H1 (cell line): ENCODE data around the gene XAB2. TPM values are rescaled to one million over a fixed set of nuclear protein-coding genes. Genes with fewer than 3 reads are reported as not detected.

Source experiments
- CTCF ChIA-PET: fragments of 300-600 bp; sonication (Branson Sonifier 250); formaldehyde crosslinking; loops from one replicate; lab custom pipeline; 2021; ENCODE audit not compliant: partially characterized antibody; lab: Charles Lee
- POLR2A ChIA-PET: fragments of 300-600 bp; sonication (Branson Sonifier 250); formaldehyde crosslinking; loops from one replicate; lab custom pipeline; 2021; ENCODE audit warnings: inconsistent platforms; ENCODE audit not compliant: partially characterized antibody; lab: Charles Lee
- DNase-seq, 2 experiments: peaks; one replicate each; pipeline versions ENCODE4 v3.0.0 to v3.0.0-alpha.2; 2010 to 2022; ENCODE audit warnings: low spot score in 2 of 2, low read depth in 1 of 2, mixed read lengths in 1 of 2
- FAIRE-seq: peaks from 2 replicates; lab custom pipeline; 2011; peaks lifted over from hg19 to GRCh38; lab: Jason Lieb, UNC
- H2AFZ ChIP-seq: 2 replicates; pipeline ENCODE4 v1.8.1; 2012; ENCODE audit warnings: low read length, inconsistent platforms
- H2AK5ac ChIP-seq: 2 replicates; pipeline ENCODE4 v1.6.1; 2013; ENCODE audit warnings: low read depth, low read length
- H2BK120ac ChIP-seq: replicated peaks from 2 replicates; pipeline ENCODE3; 2013; ENCODE audit warnings: low read depth, low read length, inconsistent platforms
- H2BK12ac ChIP-seq: 2 replicates; pipeline ENCODE4 v1.6.1; 2013; ENCODE audit warnings: low read depth, low read length
- H2BK15ac ChIP-seq: 2 replicates; pipeline ENCODE4 v1.6.1; 2013; ENCODE audit warnings: low read length
- H2BK20ac ChIP-seq: 2 replicates; pipeline ENCODE4 v1.6.1; 2013; ENCODE audit warnings: low read length
- H2BK5ac ChIP-seq: 2 replicates; pipeline ENCODE4 v1.6.1; 2013; ENCODE audit warnings: low read depth, low read length
- H3K14ac ChIP-seq: 2 replicates; pipeline ENCODE4 v1.6.1; 2013; ENCODE audit warnings: inconsistent platforms; ENCODE audit not compliant: insufficient read length
- H3K18ac ChIP-seq: 2 replicates; pipeline ENCODE4 v1.6.1; 2013; ENCODE audit warnings: low read length; ENCODE audit errors: extremely low read depth
- H3K23ac ChIP-seq: 2 replicates; pipeline ENCODE4 v1.6.1; 2013; ENCODE audit warnings: inconsistent platforms; ENCODE audit not compliant: insufficient read length
- H3K23me2 ChIP-seq: 2 replicates; pipeline ENCODE4 v1.6.1; 2013; ENCODE audit warnings: low read depth, low read length
- H3K27ac ChIP-seq: 2 replicates; pipeline ENCODE4 v1.6.1; 2011; ENCODE audit warnings: low read depth, low read length, inconsistent platforms
- H3K27me3 ChIP-seq, 4 experiments: replicated peaks in 1 of 4; 1 replicate in 1 of 4; 2 replicates in 3 of 4; pipeline versions ENCODE4 v1.6.1 to v1.8.1; 2011 to 2013; ENCODE audit warnings: low read length in 3 of 4, mild to moderate bottlenecking in 3 of 4, inconsistent platforms in 2 of 4, mixed read lengths in 2 of 4, moderate library complexity in 1 of 4; ENCODE audit not compliant: control insufficient read depth in 3 of 4, insufficient read depth in 3 of 4; ENCODE audit errors: extremely low read depth in 1 of 4
- H3K36me3 ChIP-seq, 4 experiments: 2 replicates each; pipeline versions ENCODE4 v1.6.1 to v1.8.1; 2011 to 2013; ENCODE audit warnings: mild to moderate bottlenecking in 4 of 4, low read length in 3 of 4, moderate library complexity in 2 of 4, control low read depth in 1 of 4, inconsistent platforms in 1 of 4; ENCODE audit not compliant: insufficient read depth in 4 of 4, control insufficient read depth in 2 of 4
- H3K4ac ChIP-seq: replicated peaks from 2 replicates; pipeline ENCODE3; 2013; ENCODE audit warnings: low read length, low read depth, mixed read lengths, inconsistent platforms; ENCODE audit not compliant: insufficient read length
- H3K4me1 ChIP-seq, 4 experiments: replicated peaks in 1 of 4; 1 replicate in 1 of 4; 2 replicates in 3 of 4; pipeline versions ENCODE4 v1.6.1 to v1.8.1; 2011 to 2013; ENCODE audit warnings: low read length in 3 of 4, inconsistent platforms in 2 of 4, mixed read lengths in 1 of 4; ENCODE audit not compliant: insufficient read depth in 4 of 4, control insufficient read depth in 3 of 4
- H3K4me2 ChIP-seq, 2 experiments: 2 replicates each; pipeline versions ENCODE4 v1.6.1 to v1.8.1; 2011 to 2013; ENCODE audit warnings: low read depth in 2 of 2, low read length in 2 of 2, control low read depth in 1 of 2, inconsistent platforms in 1 of 2, mild to moderate bottlenecking in 1 of 2; ENCODE audit not compliant: insufficient read depth in 1 of 2
- H3K4me3 ChIP-seq, 4 experiments: fragments of 200-600, 300-600 bp in 1 of 4; sonication (generic), shearing (Covaris generic), sonication (Bioruptor Twin) in 1 of 4; 2 replicates each; pipeline versions ENCODE4 v1.5.1 to v1.8.1; 2011 to 2016; ENCODE audit warnings: low read length in 4 of 4, low read depth in 3 of 4, control low read depth in 2 of 4, inconsistent platforms in 2 of 4, mild to moderate bottlenecking in 2 of 4, mixed read lengths in 1 of 4, moderate library complexity in 1 of 4; ENCODE audit not compliant: insufficient read depth in 2 of 4; ENCODE audit errors: extremely low read depth in 1 of 4
- H3K56ac ChIP-seq: replicated peaks from 2 replicates; pipeline ENCODE3; 2013; ENCODE audit warnings: low read depth, mild to moderate bottlenecking, mixed read lengths, low read length, inconsistent platforms; ENCODE audit not compliant: insufficient read length
- H3K79me1 ChIP-seq: 2 replicates; pipeline ENCODE4 v1.6.1; 2013; ENCODE audit warnings: low read depth, low read length, control low read depth
- H3K79me2 ChIP-seq, 2 experiments: 2 replicates each; pipeline versions ENCODE4 v1.6.1 to v1.8.1; 2012 to 2013; ENCODE audit warnings: low read length in 2 of 2, mild to moderate bottlenecking in 2 of 2, inconsistent platforms in 1 of 2; ENCODE audit not compliant: insufficient read depth in 2 of 2, control insufficient read depth in 1 of 2
- H3K9ac ChIP-seq, 4 experiments: replicated peaks in 1 of 4; 1 replicate in 1 of 4; 2 replicates in 3 of 4; pipeline versions ENCODE4 v1.6.1 to v1.8.1; 2011 to 2013; ENCODE audit warnings: low read depth in 3 of 4, low read length in 3 of 4, control low read depth in 2 of 4, mild to moderate bottlenecking in 2 of 4, moderate library complexity in 2 of 4, inconsistent platforms in 1 of 4; ENCODE audit errors: extremely low read depth in 1 of 4
- H3K9me3 ChIP-seq, 2 experiments: 2 replicates each; pipeline versions ENCODE4 v1.6.1 to v1.8.1; 2012 to 2013; ENCODE audit warnings: mild to moderate bottlenecking in 2 of 2, moderate library complexity in 2 of 2, control low read depth in 1 of 2, inconsistent platforms in 1 of 2, low read depth in 1 of 2, low read length in 1 of 2, mixed read lengths in 1 of 2; ENCODE audit not compliant: insufficient read depth in 2 of 2
- H4K20me1 ChIP-seq, 2 experiments: replicated peaks in 1 of 2; 2 replicates each; pipeline versions ENCODE3 to v1.8.1; 2011 to 2013; ENCODE audit warnings: inconsistent platforms in 2 of 2, low read length in 2 of 2, mild to moderate bottlenecking in 1 of 2; ENCODE audit not compliant: insufficient read depth in 2 of 2, control insufficient read depth in 1 of 2
- H4K5ac ChIP-seq: 2 replicates; pipeline ENCODE4 v1.6.1; 2013; ENCODE audit warnings: low read length, low read depth, mixed read lengths, inconsistent platforms; ENCODE audit not compliant: insufficient read length
- H4K8ac ChIP-seq: 2 replicates; pipeline ENCODE4 v1.8.0; 2013; ENCODE audit warnings: mild to moderate bottlenecking, moderate library complexity, low read length, inconsistent platforms; ENCODE audit not compliant: insufficient read depth; ENCODE audit errors: extremely low read depth
- H4K91ac ChIP-seq: replicated peaks from 2 replicates; pipeline ENCODE3; 2013; ENCODE audit warnings: low read length, mixed read lengths, inconsistent platforms; ENCODE audit not compliant: insufficient read length
- EZH2 ChIP-seq: fragments of 200-600 bp; sonication (generic); IDR thresholded peaks from 2 replicates; pipeline ENCODE4 v1.7.1; 2012; ENCODE audit warnings: low read depth, mild to moderate bottlenecking, moderate library complexity, low read length, inconsistent platforms; ENCODE audit not compliant: severe bottlenecking
- GABPA ChIP-seq: IDR thresholded peaks from 2 replicates; pipeline ENCODE4 v1.6.1; 2011; ENCODE audit warnings: mild to moderate bottlenecking, low read length, moderate library complexity, borderline replicate concordance; ENCODE audit not compliant: insufficient read depth
- SP1 ChIP-seq: IDR thresholded peaks from 2 replicates; pipeline ENCODE4 v1.6.1; 2011; ENCODE audit warnings: low read depth, low read length
- SP2 ChIP-seq: IDR thresholded peaks from 2 replicates; pipeline ENCODE4 v1.6.1; 2012; ENCODE audit warnings: mild to moderate bottlenecking, low read length, inconsistent platforms
- TAF1 ChIP-seq: IDR thresholded peaks from 2 replicates; pipeline ENCODE4 v1.6.1; 2011; ENCODE audit warnings: mild to moderate bottlenecking, low read depth, low read length
- ZNF274 ChIP-seq: IDR thresholded peaks from 2 replicates; pipeline ENCODE4 v1.7.0; 2012; ENCODE audit warnings: low read length, borderline replicate concordance; ENCODE audit errors: extremely low read depth
- WGBS, 2 experiments: shearing (Covaris generic) in 1 of 2; methylation state at CpG; one replicate each; pipeline versions ENCODE4 v1.1.6 to v1.1.7; 2013 to 2015; ENCODE audit warnings: low lambda C conversion rate in 2 of 2, mixed read lengths in 2 of 2, inconsistent platforms in 1 of 2, low coverage in 1 of 2, missing lambda C conversion rate in 1 of 2; ENCODE audit not compliant: insufficient replicate concordance in 2 of 2, insufficient coverage in 1 of 2, insufficient read length in 1 of 2; ENCODE audit errors: extremely low coverage in 1 of 2, missing lambda C conversion rate in 1 of 2; 5-methylcytosine and 5-hydroxymethylcytosine counted together
- polyA plus RNA-seq, 7 experiments: library from polyadenylated mRNA; depleted of rRNA in 3 of 7; stranded (reverse) in 5 of 7; unstranded in 2 of 7; fragments of >200 nt in 5 of 7; fragments of 200-250 nt in 2 of 7; gene quantifications; 1 replicate in 5 of 7; 2 replicates in 1 of 7; 4 replicates in 1 of 7; pipeline versions ENCODE4 v1.2.1 to v1.2.3, GENCODE V29; 2011 to 2013; ENCODE audit warnings: missing spikeins in 2 of 7, mixed read lengths in 2 of 7
- total RNA-seq: library from RNA; stranded (reverse); fragmentation: NEBNext Ultra II Directional; extraction: Animal tissue kit (Norgen Biotek cat#: 25700); gene quantifications from 2 replicates; pipeline ENCODE4 v1.2.1, GENCODE V29; 2021

The XAB2 gene
- total and polyA plus RNA-seq, 2 of the 8 experiments (the other 6 are each of a cell fraction or from before 2014, with no cell fraction given), result 48.2 to 49.4 TPM

GRCh38 chr19:7602935-7603497 is 26.3 kb downstream of the XAB2 start:
- no peak overlapping the region for H3K56ac ChIP-seq
- no peaks in the 10 kb centered on the region for H3K9me3 ChIP-seq
- no peak overlapping the region for H4K8ac ChIP-seq
- H3K23ac ChIP-seq, result no peak overlapping the region
- H3K4ac ChIP-seq, result no peak overlapping the region
- WGBS, 2 experiments, result 90% methylated on average over 10 of the region's 11 CpGs; no CpG with 5 or more reads in 1 of the 2 experiments
- no peak for DNase-seq
- no peak overlapping the region for H3K18ac ChIP-seq
- H2BK5ac ChIP-seq, result no peak overlapping the region
- no peak overlapping the region for H4K5ac ChIP-seq
- POLR2A ChIA-PET, result interaction anchor here (0.7 to 0.9 kb wide), 2 partner anchors 113 to 168 kb away, joined by 3 read pairs; no protein-coding TSS in a partner anchor
- H3K79me1 ChIP-seq, result peaks cover 4% of the 10 kb centered on the region
- no peak overlapping the region for H4K91ac ChIP-seq
- H3K27ac ChIP-seq, result no peak overlapping the region
- H3K14ac ChIP-seq, result no peak overlapping the region
- peaks cover 0 to 2% (median under 1%) of the 10 kb centered on the region in 4 experiments; a peak in 3 of 8 replicates for H3K36me3 ChIP-seq
- no peaks in the 10 kb centered on the region; a peak in 3 of 7 replicates for H3K4me1 ChIP-seq
- no peak overlapping the region for H2BK20ac ChIP-seq
- H3K9ac ChIP-seq, result no peak overlapping the region
- no peak overlapping the region for H2BK120ac ChIP-seq
- H3K79me2 ChIP-seq, result peaks cover 0 to 16% of the 10 kb centered on the region in 2 experiments; a peak in 2 of 4 replicates
- TF ChIP-seq GABPA (no peak), TAF1 (no peak), ZNF274 (no peak), EZH2 (no peak), SP1 (no peak), SP2 (no peak)
- TF ChIP-seq, all 59 proteins: peak for 0
- no peak for FAIRE-seq
- H3K4me2 ChIP-seq, result no peak overlapping the region
- H3K4me3 ChIP-seq, result no peak overlapping the region
- H2BK15ac ChIP-seq, result no peak overlapping the region
- CTCF ChIA-PET, result interaction anchor here (1.6 kb wide), 1 partner anchor 78 kb away, joined by 3 read pairs; the partner anchor contains the start of gene TRAPPC5
- no peaks in the 10 kb centered on the region for H3K27me3 ChIP-seq
- peaks cover 3 to 22% of the 10 kb centered on the region in 2 experiments for H4K20me1 ChIP-seq
- H2BK12ac ChIP-seq, result no peak overlapping the region
- peaks cover 11% of the 10 kb centered on the region; the same call in 1 of the 2 replicates for H3K23me2 ChIP-seq
- H2AFZ ChIP-seq, result no peak overlapping the region
- no peak overlapping the region for H2AK5ac ChIP-seq
